ENCODE measurements around the gene KLHL25.
A peak's percentile ranks its signal among the peaks of the same experiment; 100 is the strongest.
"Not testable (repeated sequence)": the region's sequence is repeated elsewhere in the genome, so short reads cannot be mapped to it uniquely, and the experiment has no call there.

Gene KLHL25, protein sequence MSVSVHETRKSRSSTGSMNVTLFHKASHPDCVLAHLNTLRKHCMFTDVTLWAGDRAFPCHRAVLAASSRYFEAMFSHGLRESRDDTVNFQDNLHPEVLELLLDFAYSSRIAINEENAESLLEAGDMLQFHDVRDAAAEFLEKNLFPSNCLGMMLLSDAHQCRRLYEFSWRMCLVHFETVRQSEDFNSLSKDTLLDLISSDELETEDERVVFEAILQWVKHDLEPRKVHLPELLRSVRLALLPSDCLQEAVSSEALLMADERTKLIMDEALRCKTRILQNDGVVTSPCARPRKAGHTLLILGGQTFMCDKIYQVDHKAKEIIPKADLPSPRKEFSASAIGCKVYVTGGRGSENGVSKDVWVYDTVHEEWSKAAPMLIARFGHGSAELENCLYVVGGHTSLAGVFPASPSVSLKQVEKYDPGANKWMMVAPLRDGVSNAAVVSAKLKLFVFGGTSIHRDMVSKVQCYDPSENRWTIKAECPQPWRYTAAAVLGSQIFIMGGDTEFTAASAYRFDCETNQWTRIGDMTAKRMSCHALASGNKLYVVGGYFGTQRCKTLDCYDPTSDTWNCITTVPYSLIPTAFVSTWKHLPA

DNA sequence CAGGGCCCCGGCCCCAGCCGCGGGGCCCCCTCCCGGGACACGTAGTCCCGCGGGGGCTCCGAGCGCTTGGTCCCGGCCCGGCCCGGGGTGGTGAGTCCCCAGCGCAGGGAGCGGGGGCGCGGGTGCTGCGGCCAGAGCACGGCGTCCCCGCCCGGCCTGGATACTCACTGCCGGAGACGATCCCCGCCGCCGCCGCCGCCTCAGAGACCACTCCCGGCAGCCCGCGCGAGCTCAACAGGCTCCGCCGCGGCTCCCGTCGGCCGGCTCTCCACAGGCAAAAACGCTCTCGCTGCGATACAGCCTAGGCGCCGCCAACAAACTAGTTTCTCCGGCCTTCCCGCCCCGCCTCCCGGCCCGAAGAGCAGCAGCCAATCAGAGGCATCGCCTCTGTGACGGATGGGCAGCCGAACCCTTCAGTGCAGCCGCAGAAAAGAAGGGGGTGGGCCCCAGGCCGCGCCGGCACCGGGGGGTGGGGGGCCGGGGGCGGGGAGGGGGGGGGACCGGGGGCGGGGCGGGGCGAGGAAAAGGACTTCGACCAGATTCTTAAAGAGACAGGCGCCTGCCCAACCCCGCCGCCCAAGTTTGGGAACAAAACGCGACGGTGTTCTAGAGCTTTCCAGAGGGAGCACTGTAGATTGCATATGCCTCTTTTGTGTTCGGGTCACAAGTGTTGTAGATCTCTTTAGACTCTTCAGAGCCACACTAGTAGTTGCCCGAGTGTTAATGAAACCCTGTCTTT lies at the start of gene KLHL25:
Gene KLHL25, minus strand, starts transcription at position 328 of the 739 bp plus-strand sequence. CDS start 25,115 bp downstream, outside the sequence.
- DNase-seq (ENCODE audit: low read depth, low spot score), result peak; percentile 86

DNA sequence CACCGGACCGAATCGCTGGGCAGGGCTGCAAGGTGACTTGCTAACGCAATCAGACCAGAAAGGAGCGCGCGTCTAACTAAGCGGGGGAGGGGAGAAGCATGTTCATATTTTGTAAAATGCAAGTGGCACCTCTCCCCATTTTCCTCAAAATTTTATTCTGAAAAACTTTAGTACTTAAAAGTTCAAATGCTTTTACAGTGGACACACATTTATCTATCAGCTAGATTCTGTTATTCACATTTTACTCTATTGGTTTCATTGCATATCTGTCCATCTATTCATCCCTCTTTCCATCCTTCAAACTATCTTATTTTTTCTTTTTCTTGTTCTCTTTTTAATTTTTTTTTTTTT lies 46.1 kb upstream of the KLHL25 start:
- DNase-seq (ENCODE audit: low read depth, low spot score), result no peak

DNA sequence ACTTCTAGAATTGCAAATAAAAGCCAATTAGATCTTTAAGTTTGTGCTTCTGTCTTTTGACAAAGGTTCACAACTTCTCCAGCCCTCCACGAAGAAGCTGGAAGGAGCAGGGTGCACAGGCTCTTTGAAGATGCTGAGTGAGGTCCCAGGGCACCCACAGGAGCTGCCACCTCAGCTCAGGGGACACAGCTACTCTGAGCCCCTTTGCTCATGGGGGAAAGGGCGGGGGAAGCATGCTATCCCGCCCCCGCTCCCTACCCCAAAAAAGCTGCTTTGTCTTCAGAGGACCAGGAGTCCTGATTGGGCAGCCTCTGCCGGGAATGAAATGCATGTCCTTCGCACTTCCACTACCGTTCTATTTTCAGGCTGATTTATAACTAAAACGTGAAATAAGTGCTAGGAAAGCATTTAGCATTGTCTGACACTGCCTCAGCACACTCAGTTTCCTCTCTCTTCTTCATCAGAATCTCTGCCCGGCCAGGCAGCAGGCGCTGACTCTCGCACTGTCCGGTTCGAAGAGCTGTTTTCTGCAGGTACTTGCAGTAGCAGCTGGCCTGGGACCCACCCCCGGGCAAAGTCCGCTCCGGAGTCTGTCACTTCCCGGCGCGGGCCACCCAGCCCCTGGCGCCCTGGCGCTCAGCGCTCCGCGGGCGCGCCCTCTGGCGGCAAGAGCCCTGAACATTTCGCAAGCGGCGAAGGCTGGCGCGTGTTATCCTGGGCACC lies 45.5 kb upstream of the KLHL25 start:
- peak; percentile 67 for DNase-seq (ENCODE audit: low read depth, low spot score)

DNA sequence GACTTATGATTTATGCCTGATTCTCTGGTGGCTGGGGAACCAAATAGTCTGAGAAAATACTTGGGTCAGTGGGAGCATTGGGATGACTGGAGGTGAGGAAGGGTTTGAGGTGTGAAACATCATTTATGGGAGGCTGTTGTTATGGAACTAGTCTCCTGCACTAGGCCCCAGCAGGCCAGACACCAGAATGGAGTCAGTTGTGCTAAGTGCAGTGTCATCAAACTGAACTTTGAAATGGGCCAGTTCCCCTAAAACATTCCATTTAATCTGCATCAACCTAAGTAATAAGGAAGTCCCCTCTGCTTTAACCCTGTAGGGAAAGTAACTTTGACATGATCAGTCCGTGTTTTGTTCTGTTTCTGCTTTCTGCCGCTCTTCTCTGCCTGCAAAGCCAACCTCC lies 44.9 kb upstream of the KLHL25 start:
- no peak for DNase-seq (ENCODE audit: low read depth, low spot score)

DNA sequence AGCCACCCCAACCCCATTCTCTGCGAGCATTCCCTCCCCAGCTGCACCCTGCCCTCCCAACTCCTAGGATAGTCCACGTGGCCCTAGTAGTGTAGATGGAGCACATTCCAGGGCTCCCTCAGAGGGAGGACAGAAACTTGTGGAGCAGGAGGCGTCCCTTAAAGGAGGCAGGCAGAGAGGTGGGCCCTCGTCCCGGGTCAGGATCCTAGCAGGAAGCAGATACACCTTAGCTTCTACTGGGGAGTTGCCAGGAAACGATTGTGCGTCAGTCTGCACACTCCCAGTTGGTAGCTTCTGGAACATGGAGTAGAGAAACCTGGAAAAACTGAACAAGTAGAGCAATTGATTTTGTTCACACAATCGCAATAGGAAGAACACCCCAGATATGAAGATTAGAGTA lies 43.9 kb upstream of the KLHL25 start:
- DNase-seq (ENCODE audit: low read depth, low spot score), result no peak

DNA sequence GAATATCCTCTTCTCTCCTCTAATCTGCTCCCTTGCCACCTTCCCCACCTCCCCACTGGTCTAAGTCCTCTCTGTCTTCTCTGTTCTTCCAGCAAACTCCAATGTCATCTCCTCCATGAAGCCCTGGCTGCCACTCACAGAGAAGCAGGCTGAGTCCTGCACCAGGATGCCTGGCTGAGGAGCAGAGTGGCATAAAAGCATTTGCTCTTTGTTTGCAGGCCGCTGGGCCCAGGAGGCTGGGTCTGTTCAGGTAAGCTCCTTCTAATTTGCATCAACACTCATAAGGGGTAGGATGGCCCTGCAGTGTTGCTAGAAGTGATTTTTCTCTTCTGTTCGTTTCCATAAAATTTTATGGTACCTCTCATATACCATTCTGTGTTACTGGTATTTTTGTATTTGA lies 43.2 kb upstream of the KLHL25 start:
- no peak for DNase-seq (ENCODE audit: low read depth, low spot score)

DNA sequence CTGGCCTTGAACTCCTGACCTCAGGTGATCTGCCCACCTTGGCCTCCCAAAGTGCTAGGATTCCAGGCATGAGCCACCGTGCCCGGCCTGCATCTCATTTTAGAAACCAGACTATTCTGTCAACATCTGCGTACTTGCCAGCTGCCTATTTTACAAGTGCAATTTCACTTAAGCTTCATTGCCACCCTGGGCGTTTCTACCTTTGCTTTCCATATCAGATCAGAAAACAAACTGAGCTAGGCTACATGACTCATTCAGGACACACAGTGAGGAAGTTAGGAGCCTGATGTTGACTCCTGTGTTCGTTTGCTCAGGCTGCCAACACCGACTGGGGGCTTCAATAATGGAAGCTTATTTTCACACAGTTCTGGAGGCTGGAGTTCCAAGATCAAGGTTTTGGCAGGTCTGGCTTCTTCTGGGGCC lies 42.3 kb upstream of the KLHL25 start:
- no peak for DNase-seq (ENCODE audit: low read depth, low spot score)

DNA sequence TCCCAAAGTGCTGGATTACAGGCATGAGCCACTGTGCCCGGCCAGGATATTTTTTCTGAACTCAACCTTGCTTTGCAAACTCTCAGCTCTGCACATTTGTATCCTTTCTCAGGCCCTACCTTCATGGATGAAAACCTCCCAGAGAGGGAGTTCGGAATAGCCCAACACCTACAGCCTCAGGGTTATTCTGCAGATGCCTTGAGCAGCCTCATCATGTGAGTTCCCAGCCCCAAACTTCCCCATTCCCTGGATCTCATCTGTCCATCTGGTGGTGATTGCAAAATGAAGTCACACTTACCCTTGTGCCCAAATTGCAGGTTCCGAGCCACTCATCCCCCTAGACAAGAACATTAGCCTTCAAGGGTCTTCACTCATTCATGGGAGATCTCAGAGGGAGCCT lies 39.9 kb upstream of the KLHL25 start:
- DNase-seq (ENCODE audit: low read depth, low spot score), result no peak

DNA sequence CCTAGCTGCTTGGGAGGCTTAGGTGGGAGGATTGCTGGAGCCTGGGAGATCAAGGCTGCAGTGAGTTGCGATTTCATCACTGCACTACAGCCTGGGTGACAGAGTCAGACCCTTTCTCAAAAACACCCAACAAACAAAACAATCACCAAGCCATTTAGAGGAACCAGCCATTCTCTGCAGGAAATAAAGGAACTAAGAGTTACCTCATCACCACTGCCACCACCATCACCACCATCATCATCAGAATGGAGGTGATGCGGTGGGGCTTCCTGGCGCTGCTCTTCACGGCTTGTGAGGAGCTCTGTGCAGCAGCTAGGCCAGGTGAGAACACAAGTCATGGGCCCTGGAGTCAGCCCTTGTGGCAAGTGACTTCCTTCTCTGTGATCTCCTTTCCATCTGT lies 37.7 kb upstream of the KLHL25 start:
- no peak for DNase-seq (ENCODE audit: low read depth, low spot score)

DNA sequence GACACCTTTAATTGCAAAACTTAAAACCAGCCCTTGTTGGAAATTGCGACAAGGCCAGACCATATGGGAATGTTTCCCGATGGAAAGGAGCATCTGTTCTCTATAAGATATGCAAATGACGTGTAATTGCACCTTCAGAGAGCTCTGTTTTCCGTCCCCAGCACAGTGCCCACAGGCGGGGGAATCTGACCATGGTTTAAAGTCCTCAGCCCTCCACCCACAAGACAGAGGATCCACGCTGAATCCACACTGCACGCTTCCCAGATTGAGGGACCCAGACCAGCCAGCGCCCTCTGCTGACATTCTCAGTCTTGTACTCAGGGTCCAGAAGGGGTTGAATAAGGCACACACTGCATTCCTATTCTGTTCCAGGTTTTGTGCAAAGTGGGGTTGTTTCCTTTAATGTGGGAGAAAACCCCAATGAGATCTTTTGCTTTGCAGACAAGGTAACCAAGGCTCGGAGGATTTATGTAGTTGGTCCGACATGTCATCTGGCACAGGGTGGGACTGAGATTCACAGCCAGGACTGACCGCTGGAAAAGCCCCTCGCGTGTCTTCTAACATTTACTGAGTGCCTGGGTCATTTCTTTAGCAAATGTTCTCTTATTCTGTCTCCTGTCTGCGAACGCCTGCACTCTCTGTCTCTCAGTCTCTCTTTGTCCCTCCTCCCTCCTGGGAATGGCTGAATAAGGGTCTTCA lies 36.8 kb upstream of the KLHL25 start:
- no peak for DNase-seq (ENCODE audit: low read depth, low spot score)

DNA sequence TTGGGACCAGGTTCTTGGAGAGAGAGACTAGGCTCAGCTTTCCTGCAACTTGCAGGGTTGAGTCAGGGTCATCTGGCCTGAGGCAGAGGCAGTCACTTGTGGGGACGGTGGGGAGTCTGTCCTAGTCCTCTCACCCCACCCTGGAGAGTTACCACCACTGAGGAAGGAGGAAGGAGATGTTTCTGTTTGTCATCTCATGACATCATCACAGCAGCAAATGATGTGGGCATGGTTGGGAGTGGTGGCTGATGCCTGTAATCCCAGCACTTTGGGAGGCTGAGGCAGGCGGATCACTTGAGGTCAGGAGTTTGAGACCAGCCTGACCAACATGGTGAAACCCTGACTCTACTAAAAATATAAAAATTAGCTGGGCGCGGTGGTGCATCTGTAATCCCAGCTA lies 35.0 kb upstream of the KLHL25 start:
- not testable (repeated sequence) for DNase-seq (ENCODE audit: low read depth, low spot score)

DNA sequence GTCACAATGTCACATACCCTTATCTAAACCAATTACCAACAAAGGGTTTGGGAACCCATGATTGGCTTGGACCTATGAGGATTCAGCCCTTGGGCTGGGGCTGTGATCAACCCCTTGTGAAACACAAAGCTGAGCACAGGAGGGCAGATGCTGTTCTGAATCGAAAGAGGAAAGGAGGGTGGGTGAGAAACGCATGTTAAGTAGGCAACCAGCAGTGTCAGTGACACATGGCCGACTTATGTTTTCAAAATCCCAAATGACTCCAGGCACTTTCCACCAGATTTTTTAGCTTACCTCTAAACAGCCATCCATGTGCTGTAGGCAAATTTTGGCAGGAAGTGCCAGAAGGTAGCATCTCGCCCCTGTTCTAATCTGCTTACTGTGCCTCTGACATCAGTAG lies 34.1 kb upstream of the KLHL25 start:
- DNase-seq (ENCODE audit: low read depth, low spot score), result no peak

DNA sequence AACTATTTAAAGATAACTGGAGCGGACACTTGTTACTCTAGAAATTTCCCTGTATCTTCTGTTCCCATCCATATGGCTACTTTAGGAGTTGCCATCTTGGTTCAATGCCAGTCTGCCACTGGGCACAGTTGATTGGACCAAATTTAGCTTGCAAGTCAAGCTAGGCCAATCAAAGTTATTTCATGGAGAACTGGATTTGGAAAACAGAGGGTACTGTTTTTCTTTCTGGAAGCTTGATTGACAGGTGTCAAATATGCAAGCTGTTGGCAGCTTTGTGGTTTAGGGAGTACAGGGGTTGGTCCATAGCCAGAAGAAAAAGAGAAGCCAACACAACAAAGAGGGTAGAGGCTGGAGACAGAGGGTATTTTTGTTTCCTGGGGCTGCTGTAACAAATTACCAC lies 33.4 kb upstream of the KLHL25 start:
- DNase-seq (ENCODE audit: low read depth, low spot score), result no peak

DNA sequence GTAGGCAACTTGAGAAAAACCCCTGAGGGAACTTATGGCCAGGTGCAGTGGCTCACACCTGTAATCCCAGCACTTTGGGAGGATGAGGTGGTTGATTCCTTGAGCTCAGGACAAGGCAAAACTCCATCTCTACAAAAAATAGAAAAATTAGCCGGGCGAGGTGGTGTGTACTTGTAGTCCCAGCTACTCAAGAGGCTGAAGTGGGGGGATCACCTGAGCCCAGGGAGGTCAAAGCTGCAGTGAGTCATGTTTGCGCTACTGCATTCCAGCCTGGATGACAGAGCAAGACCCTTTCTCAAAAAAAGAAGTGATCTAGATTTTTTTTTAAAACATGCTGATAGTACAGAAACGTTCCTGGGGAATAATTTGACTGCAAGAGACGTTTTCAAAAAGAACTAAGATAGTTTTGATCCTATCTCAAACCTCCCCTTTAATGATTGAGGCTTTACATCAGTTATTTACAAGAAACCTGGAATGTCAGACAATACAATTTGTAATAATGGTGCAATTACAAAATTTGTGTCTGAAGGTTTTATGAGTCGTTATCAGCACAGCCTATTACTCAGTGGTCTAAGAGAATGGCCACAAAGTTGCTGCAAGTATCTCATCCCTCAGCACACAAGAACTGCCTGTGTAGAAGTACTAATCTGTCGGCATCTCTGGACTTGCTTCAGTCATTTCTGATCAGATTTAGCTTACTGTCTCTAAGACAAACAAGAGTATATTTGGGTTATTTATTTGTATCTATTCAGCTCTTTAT lies 32.2 kb upstream of the KLHL25 start:
- DNase-seq (ENCODE audit: low read depth, low spot score), result no peak

DNA sequence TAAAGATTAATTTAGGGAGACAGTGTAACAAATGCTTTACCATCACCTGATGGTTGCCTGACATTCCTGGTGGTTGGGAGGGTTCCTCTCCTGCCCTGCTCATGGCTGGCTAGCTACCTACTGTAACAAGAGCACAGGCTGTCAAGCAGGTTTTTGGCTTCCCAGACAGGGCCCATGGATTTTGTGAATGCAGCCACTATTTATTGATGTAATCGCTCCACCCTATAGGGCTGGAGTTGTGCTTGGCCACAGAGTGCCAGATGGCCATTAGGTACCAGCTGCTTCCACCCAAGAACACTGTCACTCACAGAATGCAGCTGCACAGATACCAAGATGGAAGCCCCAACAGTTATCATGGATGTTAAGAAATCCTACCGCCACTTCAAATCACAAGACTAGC lies 31.0 kb upstream of the KLHL25 start:
- no peak for DNase-seq (ENCODE audit: low read depth, low spot score)

DNA sequence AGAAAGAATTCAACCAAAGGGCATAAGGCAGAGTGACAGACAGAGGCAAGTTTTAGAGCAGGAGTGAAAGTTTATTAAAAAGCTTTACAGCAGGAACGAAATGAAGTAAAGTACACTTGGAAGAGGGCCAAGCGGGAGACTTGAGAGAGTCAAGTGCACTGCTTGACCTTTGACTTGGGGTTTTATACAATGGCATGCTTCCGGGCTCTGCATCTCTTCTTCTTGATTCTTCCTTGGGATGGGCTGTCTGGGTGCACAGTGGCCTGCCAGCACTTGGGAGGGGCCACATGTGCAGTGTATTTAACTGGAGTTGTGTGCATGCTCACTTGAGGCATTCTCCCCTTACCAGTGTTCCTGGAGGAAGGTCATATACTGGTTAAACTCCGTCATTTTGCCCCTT lies 30.4 kb upstream of the KLHL25 start:
- DNase-seq (ENCODE audit: low read depth, low spot score), result no peak

DNA sequence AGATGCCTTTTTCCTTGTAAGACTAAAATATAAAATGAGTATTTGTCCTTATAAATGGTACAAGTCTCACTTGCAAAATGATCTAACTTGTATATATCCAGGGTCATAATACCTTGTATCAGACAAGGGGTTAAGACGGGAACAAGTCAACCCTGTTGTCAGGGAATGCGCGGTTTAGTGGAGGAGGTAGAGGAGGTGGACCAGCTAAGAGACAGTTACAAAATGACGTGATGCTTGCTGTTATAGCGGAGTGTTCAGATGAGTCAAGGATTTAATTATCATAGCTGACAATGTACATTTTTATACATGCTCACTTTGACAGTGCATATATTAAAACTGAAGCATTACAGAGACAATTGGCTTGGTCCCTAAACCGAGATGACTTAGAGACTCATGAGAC lies 26.8 kb upstream of the KLHL25 start:
- DNase-seq (ENCODE audit: low read depth, low spot score), result no peak

DNA sequence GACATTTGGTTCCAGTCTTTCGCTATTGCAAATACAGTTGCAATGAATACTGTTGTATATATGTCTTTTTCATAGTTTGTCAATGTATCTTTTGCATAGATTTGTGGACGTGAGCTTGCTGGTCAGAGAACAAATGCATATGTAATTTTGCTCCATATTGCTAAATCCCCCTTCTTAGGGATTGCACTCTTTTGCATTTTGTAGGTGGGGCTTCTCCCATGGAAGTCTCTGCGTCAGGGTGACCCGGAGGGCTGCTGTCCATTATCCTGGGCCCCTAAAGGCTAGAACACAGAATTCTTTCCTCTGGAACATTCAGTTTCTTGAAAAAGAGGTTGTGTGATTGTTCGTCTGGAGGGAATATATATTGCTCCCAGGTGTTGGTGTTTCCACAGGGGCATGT lies 25.2 kb upstream of the KLHL25 start:
- DNase-seq (ENCODE audit: low read depth, low spot score), result no peak

DNA sequence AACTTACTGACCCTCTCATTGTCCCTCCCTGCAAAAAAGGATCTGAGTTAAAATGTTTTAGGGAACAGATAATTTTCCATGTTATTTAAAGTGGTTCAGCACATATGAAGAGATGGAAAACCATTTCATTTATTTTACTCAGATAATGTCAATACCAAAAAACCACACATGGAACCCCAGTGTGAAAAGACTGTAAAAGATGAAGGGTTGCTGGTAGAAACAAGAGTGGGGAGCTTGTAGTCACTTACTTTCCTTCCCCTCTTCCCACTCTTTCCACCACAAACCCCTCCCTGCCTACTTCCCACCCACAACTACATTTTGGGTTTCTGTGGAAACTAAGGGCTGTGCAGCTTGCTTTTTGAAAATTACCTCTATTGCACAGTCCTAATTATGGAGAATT lies 18.5 kb upstream of the KLHL25 start:
- DNase-seq (ENCODE audit: low read depth, low spot score), result no peak

DNA sequence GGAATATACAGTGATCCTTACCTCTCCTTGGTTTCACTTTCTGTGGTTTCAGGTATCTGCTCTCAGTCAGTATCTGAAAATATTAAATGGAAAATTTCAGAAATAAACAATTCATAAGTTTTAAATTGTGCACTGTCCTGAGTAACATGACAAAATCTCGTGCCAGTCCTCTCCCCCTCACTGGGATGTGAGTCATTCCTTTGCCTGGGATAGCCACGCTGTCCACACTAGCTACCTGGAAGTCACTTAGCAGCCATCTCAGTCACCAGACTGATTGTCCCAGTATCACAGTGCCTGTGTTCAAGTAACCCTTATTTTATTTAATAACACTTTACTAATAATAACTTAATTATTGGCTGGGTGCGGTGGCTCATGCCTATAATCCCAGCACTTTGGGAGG lies 15.3 kb upstream of the KLHL25 start:
- no peak for DNase-seq (ENCODE audit: low read depth, low spot score)

DNA sequence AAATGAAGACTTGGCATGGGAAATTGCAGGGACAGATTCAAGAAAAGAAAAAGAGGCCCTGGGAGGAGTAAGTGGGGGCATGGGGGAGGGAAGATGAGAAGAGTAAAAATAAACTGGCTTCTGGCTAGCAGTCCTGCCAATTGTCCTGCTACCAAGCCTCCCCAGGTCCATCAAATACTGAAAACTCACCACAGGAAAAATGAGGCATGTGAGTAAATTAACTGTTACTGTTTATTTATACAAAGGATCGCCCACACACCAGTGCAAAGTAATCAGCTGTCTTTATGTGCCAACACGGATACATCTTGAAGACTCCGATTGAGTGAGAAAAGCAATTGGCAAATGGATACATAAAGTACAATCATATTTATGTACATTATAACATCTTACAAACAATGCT lies 10.7 kb upstream of the KLHL25 start:
- no peak for DNase-seq (ENCODE audit: low read depth, low spot score)

Data from activated CD4-positive, CD25-positive, alpha-beta regulatory T cell treated with anti-CD3 and anti-CD28 coated beads, Interleukin-2, amount 50 U/mL, for 16 hours (primary cell).